GM21576 (cell line): Measurements from ENCODE around the gene RNU11.
"Not testable (repeated sequence)": the region's sequence is repeated elsewhere in the genome, so short reads cannot be mapped to it uniquely, and the experiment has no call there.

Source experiments
- ATAC-seq: cut with Tn5 transposase; IDR thresholded peaks from one replicate; pipeline ENCODE4 v1.9.1; 2021; ENCODE audit warnings: mild to moderate bottlenecking, moderate library complexity; ENCODE audit not compliant: unreplicated experiment

The RNU11 gene

GRCh38 chr1:28648474-28649198 lies at the start of gene RNU11:
Gene RNU11 (plus strand): TSS chr1:28648600.
- ATAC-seq, result peak; percentile 66

- no peak for ATAC-seq
Measured at GRCh38 chr1:28601696-28602095, 46.7 kb upstream of the RNU11 start.

GRCh38 chr1:28602536-28603439 lies 45.6 kb upstream of the RNU11 start:
- ATAC-seq, result no peak

- no peak for ATAC-seq
Measured at GRCh38 chr1:28604411-28604810, 44.0 kb upstream of the RNU11 start.

- no peak for ATAC-seq
Measured at GRCh38 chr1:28604962-28605361, 43.4 kb upstream of the RNU11 start.

- ATAC-seq, result no peak
Measured at GRCh38 chr1:28606771-28607170, 41.6 kb upstream of the RNU11 start.

- no peak for ATAC-seq
Measured at GRCh38 chr1:28613175-28613574, 35.2 kb upstream of the RNU11 start.

- ATAC-seq, result no peak
Measured at GRCh38 chr1:28631713-28632112, 16.7 kb upstream of the RNU11 start.

GRCh38 chr1:28632560-28632959 lies 15.8 kb upstream of the RNU11 start:
- no peak for ATAC-seq

GRCh38 chr1:28640766-28641165 lies 7.6 kb upstream of the RNU11 start:
- no peak for ATAC-seq

GRCh38 chr1:28642056-28642846 lies 6.1 kb upstream of the RNU11 start:
- peak; percentile 5 for ATAC-seq

- ATAC-seq, result peak; percentile 79
Measured at GRCh38 chr1:28642847-28643635, 5.4 kb upstream of the RNU11 start, which contains the start of gene TAF12. Gene TAF12 (minus strand): TSS chr1:28643067. CDS start chr1:28622081, 20,986 bp downstream.

GRCh38 chr1:28644494-28644893 lies 3.9 kb upstream of the RNU11 start:
- no peak for ATAC-seq

GRCh38 chr1:28645406-28645805 lies 3.0 kb upstream of the RNU11 start:
- not testable (repeated sequence) for ATAC-seq

GRCh38 chr1:28646040-28646439 lies 2.4 kb upstream of the RNU11 start:
- ATAC-seq, result no peak

- peak; percentile 64 for ATAC-seq
Measured at GRCh38 chr1:28648008-28648473, 359 bp upstream of the RNU11 start.

- ATAC-seq, result not testable (repeated sequence)
Measured at GRCh38 chr1:28653063-28653462, 4.7 kb downstream of the RNU11 start.

- ATAC-seq, result not testable (repeated sequence)
Measured at GRCh38 chr1:28653870-28654269, 5.5 kb downstream of the RNU11 start.

GRCh38 chr1:28655448-28656311 lies 7.3 kb downstream of the RNU11 start:
- ATAC-seq, result not testable (repeated sequence)
